Stimulated activated CD4-positive, alpha-beta T cell treated with anti-CD3 and anti-CD28 coated beads, Interleukin-1b, Interleukin-23, amount 100 ng/mL, for 48 hours (primary cell): Measurements from ENCODE around the gene NUPR1.
"Not testable (repeated sequence)": the region's sequence is repeated elsewhere in the genome, so short reads cannot be mapped to it uniquely, and the experiment has no call there.

Source experiments
- DNase-seq: peaks from one replicate; pipeline ENCODE4 v3.0.0-alpha.2; 2020

Gene NUPR1

GRCh38 chr16:28554634-28555423 is 16.1 kb upstream of the NUPR1 start:
- no peak for DNase-seq

- peak; percentile 94 for DNase-seq
These were observed 15.2 kb upstream of the NUPR1 start, which contains the start of gene SGF29 for GRCh38 chr16:28553776-28554633. SGF29 (plus strand) TSS chr16:28553920; CDS start chr16:28581070, 27,150 bp downstream.

GRCh38 chr16:28549301-28549899 is 10.6 kb upstream of the NUPR1 start:
- DNase-seq: no peak

- no peak for DNase-seq
These were observed 9.6 kb upstream of the NUPR1 start for GRCh38 chr16:28548306-28548802.

- no peak for DNase-seq
These were observed 7.9 kb upstream of the NUPR1 start for GRCh38 chr16:28546626-28547025.

- not testable (repeated sequence) for DNase-seq
These were observed 7.2 kb upstream of the NUPR1 start for GRCh38 chr16:28545964-28546363.

GRCh38 chr16:28544998-28545397 is 6.2 kb upstream of the NUPR1 start:
- DNase-seq: no peak

GRCh38 chr16:28543072-28543471 is 4.3 kb upstream of the NUPR1 start:
- no peak for DNase-seq

- DNase-seq: no peak
These were observed 3.9 kb upstream of the NUPR1 start for GRCh38 chr16:28542646-28543045.

- DNase-seq: no peak
These were observed 1.6 kb upstream of the NUPR1 start for GRCh38 chr16:28540346-28540745.

- DNase-seq: no peak
These were observed 626 bp downstream of the NUPR1 start for GRCh38 chr16:28537964-28538732.

- no peak for DNase-seq
These were observed 1.7 kb downstream of the NUPR1 start for GRCh38 chr16:28537076-28537475.

GRCh38 chr16:28534542-28535373 is 4.0 kb downstream of the NUPR1 start:
- DNase-seq: no peak

GRCh38 chr16:28532940-28533647 is 5.7 kb downstream of the NUPR1 start:
- no peak for DNase-seq

- DNase-seq: no peak
These were observed 6.7 kb downstream of the NUPR1 start for GRCh38 chr16:28531777-28532744.

GRCh38 chr16:28529124-28529523 is 9.7 kb downstream of the NUPR1 start:
- DNase-seq: no peak

GRCh38 chr16:28528463-28528867 is 10.3 kb downstream of the NUPR1 start:
- DNase-seq: no peak

GRCh38 chr16:28527985-28528384 is 10.8 kb downstream of the NUPR1 start:
- DNase-seq: no peak

GRCh38 chr16:28527100-28527785 is 11.5 kb downstream of the NUPR1 start:
- DNase-seq: not testable (repeated sequence)
